ENCODE results near the gene OVCA2. TPM values are rescaled to one million over a fixed set of nuclear protein-coding genes. Genes with fewer than 3 reads are reported as not detected.
A peak's percentile ranks its signal among the peaks of the same experiment; 100 is the strongest.

Gene OVCA2
- total RNA-seq, 1 donor from 2014 or later = 13.7 TPM

- intact Hi-C loops (cut with DNase I) = loop anchor here (10.0 kb wide), 1 partner anchor 154 kb away; no protein-coding TSS in a partner anchor
- peak; percentile 34 for ATAC-seq (ENCODE audit: poor library complexity)
- DNase-seq = peak; percentile 67
Observed at GRCh38 chr17:2090804-2091534, 49.1 kb downstream of the OVCA2 start.

GRCh38 chr17:2092253-2092652 is 50.4 kb downstream of the OVCA2 start:
- DNase-seq (no peak), ATAC-seq (ENCODE audit: poor library complexity) (no peak)
- intact Hi-C loops (cut with DNase I) = loop anchor here (10.0 kb wide), 1 partner anchor 153 kb away; no protein-coding TSS in a partner anchor

Small RNA genes lying within 50 kb of the gene (microRNA-seq; reads per million reads assigned to microRNA genes)
- gene MIR132 (257 reads per million, percentile 66 among the genes with 10 or more reads in this experiment), gene MIR212 (7.1 reads per million, percentile 20 among the genes with 10 or more reads in this experiment)

Other genes starting within 250 kb of the OVCA2 start
- gene SMYD4, start 212.1 kb upstream of the OVCA2 start, total RNA-seq = 8.6 TPM
- gene RPA1, start 212.0 kb upstream of the OVCA2 start, total RNA-seq = 54.0 TPM
- 3.4 TPM for gene RTN4RL1, start 16.7 kb upstream of the OVCA2 start, total RNA-seq
- 26.8 TPM for gene DPH1, start 11.9 kb upstream of the OVCA2 start, total RNA-seq
- 19.3 TPM for gene HIC1, start 13.1 kb downstream of the OVCA2 start, total RNA-seq

All from Right ventricle myocardium superior (tissue), 1 donor.